NCI-H460 (cell line): Measurements from ENCODE around the gene DSCAM. TPM values are rescaled to one million over a fixed set of nuclear protein-coding genes. Genes with fewer than 3 reads are reported as not detected.
"Not testable (repeated sequence)": the region's sequence is repeated elsewhere in the genome, so short reads cannot be mapped to it uniquely, and the experiment has no call there.

Experiments used
- DNase-seq: peaks from one replicate; pipeline ENCODE4 v3.0.0-alpha.2; 2016; ENCODE audit warnings: low read depth; ENCODE audit errors: extremely low read depth
- total RNA-seq: library from RNA; depleted of rRNA; stranded (reverse); fragments of >200 nt; shearing (Covaris generic); gene quantifications from 2 replicates; pipeline ENCODE4 v1.2.3, GENCODE V29; 2014

DSCAM gene
- total RNA-seq, 1 experiment from 2014 or later, result not detected

- DNase-seq, result no peak
These were observed 575.8 kb downstream of the DSCAM start for GRCh38 chr21:40271164-40271563.

DNA sequence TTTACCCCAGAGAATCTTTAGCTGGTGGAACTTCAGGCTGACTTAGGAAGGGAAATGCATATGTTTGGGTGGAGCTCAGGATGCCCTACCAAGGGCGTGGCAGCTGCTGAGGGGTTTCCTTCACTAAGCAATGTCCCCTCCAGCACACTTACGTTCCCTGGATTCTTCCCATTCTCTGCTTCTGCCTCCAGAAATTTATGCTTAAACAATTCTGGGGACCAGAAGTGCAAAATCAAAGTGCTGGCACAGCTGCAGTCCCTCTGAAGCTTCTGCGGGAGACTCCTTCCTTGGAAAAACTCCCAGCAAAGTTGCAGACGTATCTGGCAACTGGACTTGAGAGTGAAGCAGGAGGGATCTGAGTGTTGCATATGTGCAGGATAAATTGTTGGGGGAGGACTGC lies 576.9 kb downstream of the DSCAM start:
- no peak for DNase-seq

DNA sequence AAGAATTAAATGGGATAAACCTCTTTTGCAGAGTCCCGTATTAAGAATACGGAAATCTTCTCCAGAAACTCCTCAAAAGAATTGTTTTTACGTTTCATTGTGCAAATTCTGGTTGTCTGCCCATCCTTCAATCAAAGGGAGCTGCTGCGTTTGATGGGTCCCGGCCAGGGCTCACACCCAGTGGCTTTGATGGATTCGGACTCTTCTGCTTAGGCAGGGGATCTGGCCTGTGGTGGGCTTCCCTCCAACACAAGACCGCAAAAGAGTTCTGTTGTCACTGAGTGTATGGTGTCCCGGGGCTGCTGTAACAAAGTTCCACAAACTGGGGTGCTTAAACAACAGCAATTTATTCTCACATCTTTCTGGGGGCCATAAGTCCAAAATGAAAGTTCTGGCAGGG lies 577.7 kb downstream of the DSCAM start:
- DNase-seq, result no peak

- not testable (repeated sequence) for DNase-seq
These were observed 588.5 kb downstream of the DSCAM start for GRCh38 chr21:40258456-40258855.

DNA sequence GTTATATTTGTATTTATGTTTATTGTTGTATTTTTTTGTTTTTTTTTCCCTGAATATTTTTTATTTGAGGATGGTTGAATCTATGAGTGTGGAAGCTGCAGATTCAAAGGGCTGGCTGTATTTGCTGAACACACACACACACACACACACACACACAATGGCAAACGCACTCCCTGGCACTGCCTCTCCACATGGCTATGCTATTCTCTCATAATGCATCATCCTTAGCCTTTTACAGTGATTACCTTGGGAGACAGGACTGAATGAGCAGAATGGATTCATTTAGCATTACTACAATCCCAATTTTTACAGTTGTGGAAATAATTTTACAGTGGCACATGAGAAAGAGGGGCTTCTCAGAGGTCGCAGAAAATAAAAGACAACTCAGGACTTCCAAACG lies 589.6 kb downstream of the DSCAM start:
- no peak for DNase-seq

GRCh38 chr21:40255518-40256444 lies 591.2 kb downstream of the DSCAM start:
- no peak for DNase-seq

DNA sequence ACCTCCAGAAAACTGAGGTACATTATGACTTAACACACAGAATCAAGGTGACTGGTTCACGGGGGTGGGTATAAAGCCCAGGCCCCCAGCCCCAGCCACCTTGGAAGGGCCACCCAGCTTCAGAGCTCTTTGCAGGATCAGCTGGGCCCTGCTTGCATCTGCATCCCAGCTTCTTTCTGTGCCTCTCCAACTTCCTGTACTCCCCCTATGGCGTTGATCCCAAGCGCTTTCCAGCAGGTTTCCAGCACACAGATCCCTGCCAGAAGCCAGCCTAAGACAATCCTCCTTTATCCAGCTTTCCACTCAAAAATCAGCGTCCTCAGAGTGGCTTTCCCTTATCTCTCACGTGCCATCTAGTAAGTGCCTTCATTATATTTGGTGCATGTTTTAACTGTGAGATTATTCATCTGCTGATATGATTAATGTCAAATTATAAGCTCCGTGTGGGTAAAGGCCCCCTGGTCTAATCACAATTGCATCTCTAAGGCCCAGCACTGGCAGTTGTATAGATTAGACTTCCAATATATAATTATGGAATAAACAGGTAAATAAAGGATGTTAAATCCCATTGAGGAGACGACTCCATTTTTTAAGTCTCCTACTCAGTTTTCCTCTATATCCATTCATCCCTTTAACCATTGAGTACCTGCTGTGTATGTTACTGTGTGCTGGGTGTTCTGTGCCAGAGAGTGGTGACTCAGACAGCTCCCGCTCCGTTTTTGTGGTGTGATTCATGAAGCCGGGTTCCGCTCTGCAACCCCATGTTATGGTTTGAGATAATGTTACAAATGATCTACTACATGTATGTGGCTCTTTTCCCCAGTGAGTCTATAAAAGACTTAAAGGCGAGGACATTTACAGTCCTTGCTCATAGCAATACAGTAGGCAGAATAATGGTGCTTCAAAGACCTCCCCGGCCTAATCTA lies 592.2 kb downstream of the DSCAM start:
- DNase-seq, result no peak

DNA sequence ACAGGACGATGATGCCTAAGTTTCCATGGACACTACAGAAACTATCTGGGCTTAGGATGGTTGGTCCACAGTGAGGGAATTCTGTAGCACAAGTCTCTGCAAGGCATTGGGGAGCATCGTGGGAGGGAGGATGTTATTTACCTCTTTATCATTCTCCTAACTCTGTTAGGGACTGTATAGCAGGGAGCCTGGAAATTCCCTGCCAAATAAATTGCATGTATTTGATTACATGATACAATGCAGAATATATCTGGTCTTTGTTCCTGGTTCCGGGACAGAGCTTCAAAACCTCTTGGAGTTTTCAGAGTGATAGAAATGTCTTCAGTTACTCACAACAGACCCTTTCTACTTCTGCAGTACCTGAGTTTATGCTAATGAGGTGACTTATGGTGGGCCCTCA lies 593.8 kb downstream of the DSCAM start:
- no peak for DNase-seq

GRCh38 chr21:40250514-40251294 lies 596.3 kb downstream of the DSCAM start:
- no peak for DNase-seq

- no peak for DNase-seq
These were observed 602.0 kb downstream of the DSCAM start for GRCh38 chr21:40244981-40245380.

GRCh38 chr21:40243685-40244084 lies 603.3 kb downstream of the DSCAM start:
- DNase-seq, result no peak

DNA sequence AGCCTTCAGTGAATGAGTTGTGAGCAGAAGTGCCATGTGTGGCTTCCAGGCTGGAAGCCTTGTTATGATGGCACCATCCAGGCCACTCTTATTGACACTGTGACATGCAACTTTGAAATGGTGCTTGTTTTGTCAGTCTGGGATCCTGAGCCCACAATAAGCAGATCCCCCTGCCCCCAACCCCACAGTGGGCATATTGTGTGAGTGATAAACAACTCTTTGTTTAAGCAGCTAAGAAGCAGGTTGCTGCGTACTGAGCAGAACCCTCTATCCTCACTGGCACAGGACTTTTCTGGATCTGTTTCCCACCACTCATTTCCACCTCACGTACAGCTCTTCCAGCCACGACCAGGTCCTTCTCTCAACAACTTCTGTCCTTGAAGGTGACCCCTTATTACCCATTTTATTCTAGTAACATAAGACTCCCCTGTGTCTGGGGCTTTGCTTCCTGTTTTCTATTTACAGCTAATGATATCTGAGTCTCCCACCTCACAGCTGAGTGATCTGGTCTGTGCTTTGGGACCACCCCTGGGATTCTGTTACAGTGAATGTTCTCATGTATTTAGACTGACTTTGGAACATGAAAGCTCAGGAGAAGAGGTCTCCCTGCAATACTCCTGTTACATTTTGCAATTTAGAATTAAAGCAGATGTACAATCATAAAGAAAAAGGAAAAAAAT lies 604.2 kb downstream of the DSCAM start:
- DNase-seq, result no peak

- DNase-seq, result no peak
These were observed 611.4 kb downstream of the DSCAM start for GRCh38 chr21:40235528-40235927.

DNA sequence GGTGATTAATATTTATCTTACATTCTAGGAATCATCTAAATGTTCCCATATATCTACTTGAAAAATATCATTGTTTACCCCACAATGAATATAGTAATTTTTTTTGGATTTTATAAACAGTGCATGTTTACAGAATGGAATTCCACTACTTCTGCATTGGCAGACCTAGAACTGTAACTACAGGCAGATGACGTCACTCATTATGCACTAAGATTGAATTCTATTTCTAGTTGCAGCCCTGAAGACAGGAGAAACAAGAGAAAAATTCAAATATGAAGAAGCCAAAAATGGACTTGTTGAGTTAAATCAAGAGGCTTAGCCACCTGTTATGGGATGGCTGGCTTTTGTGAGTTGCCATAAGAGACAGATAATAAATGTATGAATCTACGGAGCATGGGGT lies 615.0 kb downstream of the DSCAM start:
- no peak for DNase-seq

DNA sequence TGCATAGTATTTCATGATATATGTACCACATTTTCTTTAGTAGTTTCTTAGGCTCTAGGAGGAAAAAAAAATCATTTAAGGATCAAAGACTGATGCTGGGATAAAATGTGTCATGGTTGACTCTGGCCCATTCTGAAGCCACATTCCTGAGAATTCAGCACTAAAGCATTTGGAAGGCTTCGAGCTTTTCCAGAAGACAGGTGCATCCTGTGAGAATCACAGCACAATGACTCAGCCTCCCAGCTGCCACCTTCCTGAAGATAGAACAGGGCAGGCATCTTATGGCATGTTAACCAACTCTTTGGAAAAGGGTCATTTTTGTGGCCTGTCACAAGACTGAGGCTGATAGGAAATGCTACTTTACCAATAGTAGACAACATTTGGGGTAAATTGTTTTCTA lies 619.9 kb downstream of the DSCAM start:
- DNase-seq, result no peak

- no peak for DNase-seq
These were observed 631.0 kb downstream of the DSCAM start for GRCh38 chr21:40215941-40216340.

GRCh38 chr21:40210251-40210650 lies 636.7 kb downstream of the DSCAM start:
- no peak for DNase-seq

DNA sequence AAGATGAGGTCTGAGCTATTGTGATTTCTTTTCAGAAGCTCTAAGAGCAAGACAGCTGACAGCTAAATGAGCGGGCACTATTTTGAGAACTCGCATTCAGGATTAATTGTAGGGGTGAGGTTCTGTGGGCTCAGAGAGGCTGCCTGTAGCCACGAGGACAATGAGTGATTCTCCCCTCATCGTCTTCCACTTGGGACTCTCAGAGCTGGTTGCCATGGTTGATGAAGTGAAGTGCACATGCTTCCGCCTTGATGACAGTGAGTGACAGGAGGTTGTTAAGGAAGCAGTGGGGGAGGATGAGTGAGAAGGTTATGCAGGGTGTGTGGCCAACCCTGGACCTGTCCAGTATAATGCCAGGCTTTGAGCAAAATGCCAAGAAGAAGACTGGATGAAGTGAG lies 638.0 kb downstream of the DSCAM start:
- no peak for DNase-seq

DNA sequence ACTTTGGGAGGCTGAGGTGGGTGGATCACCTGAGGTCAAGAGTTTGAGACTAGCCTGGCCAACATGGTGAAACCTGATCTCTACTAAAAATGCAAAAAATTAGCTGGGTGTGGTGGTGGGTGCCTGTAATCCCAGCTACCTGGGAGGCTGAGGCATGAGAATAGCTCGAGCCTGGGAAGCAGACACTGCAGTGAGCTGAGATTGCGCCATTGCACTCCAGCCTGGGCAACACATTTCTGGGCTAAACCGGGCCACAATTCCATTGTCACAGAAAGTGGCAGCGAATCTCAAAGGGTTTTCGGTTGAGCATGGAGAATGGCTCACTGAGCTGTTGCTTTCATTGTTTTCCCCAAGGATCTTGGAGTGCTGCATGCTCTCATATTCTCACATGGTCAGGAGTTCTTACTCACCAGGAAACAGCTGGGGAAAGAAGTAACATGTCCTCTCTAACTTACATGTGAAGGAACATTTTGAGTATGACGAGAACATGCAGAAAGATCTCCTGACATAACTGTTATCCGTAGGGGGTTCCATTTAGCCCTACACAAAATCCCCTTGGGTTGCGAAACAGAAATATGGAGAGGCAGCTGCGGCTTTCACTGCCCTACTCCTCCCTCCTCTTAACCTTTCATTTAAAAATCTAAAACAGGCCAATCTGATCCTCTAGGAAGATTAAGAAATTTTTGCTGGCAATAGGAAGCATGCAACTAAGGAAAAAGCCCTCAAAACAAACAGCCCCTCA lies 638.6 kb downstream of the DSCAM start:
- DNase-seq, result no peak
